ENCODE data around the gene TXK. TPM values are rescaled to one million over a fixed set of nuclear protein-coding genes. Genes with fewer than 3 reads are reported as not detected.

The TXK gene
- total RNA-seq, 2 experiments from 2014 or later = 67.0 to 69.9 TPM

DNA sequence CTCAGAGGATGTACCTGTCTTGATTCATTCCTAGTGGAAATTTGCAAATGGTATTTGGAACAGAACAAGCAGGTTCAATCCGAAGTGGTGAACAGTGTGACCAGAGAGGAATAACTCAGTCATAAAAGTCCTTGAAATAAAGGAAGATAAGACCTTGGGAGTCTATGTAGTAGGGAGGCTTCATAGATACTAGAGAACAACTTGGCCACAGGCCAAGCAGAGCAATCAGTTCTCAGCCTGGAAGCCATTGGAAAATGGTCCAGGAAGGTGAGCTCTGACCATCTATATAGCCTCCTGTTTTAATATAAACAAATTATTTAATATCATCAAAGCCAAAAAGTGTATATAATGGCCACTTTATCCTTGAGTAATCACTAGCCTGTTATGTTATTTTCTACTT is 11.3 kb downstream of the TXK start:
- no peak for DNase-seq
- TF ChIP-seq, protein P1, sequence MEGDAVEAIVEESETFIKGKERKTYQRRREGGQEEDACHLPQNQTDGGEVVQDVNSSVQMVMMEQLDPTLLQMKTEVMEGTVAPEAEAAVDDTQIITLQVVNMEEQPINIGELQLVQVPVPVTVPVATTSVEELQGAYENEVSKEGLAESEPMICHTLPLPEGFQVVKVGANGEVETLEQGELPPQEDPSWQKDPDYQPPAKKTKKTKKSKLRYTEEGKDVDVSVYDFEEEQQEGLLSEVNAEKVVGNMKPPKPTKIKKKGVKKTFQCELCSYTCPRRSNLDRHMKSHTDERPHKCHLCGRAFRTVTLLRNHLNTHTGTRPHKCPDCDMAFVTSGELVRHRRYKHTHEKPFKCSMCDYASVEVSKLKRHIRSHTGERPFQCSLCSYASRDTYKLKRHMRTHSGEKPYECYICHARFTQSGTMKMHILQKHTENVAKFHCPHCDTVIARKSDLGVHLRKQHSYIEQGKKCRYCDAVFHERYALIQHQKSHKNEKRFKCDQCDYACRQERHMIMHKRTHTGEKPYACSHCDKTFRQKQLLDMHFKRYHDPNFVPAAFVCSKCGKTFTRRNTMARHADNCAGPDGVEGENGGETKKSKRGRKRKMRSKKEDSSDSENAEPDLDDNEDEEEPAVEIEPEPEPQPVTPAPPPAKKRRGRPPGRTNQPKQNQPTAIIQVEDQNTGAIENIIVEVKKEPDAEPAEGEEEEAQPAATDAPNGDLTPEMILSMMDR (IDR thresholded peaks at IDR 0.05) = no peak
- Mint-ChIP-seq H3K9me3 (no peaks in the 10 kb centered on the region), H3K27ac (no peak overlapping the region), H3K27me3 (no peaks in the 10 kb centered on the region), H3K36me3 (ENCODE audit: low read depth) (peaks cover 50% of the 10 kb centered on the region), H3K4me3 (no peak overlapping the region), H3K4me1 (ENCODE audit: low read depth) (peaks cover 70% of the 10 kb centered on the region)
- peaks cover 29% of the 10 kb centered on the region for H3K36me3 ChIP-seq (ENCODE audit: insufficient read depth, low read length)
- no peaks in the 10 kb centered on the region for H3K9me3 ChIP-seq (ENCODE audit: control insufficient read depth in 1 of 2, insufficient read depth in 1 of 2, low read length in 2 of 2)
- no peak overlapping the region for H3K27ac ChIP-seq (ENCODE audit: low read depth in 1 of 2, low read length in 2 of 2)
- H3K27me3 ChIP-seq (ENCODE audit: control insufficient read depth in 1 of 2, insufficient read depth in 2 of 2, low read length in 2 of 2) = no peaks in the 10 kb centered on the region
- H3K4me3 ChIP-seq (ENCODE audit: low read length) = no peak overlapping the region
- H3K4me1 ChIP-seq (ENCODE audit: insufficient read depth, low read length) = peaks cover 64% of the 10 kb centered on the region
- ChIA-PET POLR2A (interaction anchor here (1.2 to 3.4 kb wide), 2 partner anchors 11 to 16 kb away, joined by 3 to 24 read pairs; partner anchors contain the start of gene TXK), CTCF (interaction anchor here (1.1 to 1.4 kb wide), 2 partner anchors 9 to 14 kb away, joined by 3 to 4 read pairs; no protein-coding TSS in a partner anchor)
- ATAC-seq (ENCODE audit: poor library complexity) = no peak
- intact Hi-C loops (cut with DNase I, micrococcal nuclease) = no loop called here

DNA sequence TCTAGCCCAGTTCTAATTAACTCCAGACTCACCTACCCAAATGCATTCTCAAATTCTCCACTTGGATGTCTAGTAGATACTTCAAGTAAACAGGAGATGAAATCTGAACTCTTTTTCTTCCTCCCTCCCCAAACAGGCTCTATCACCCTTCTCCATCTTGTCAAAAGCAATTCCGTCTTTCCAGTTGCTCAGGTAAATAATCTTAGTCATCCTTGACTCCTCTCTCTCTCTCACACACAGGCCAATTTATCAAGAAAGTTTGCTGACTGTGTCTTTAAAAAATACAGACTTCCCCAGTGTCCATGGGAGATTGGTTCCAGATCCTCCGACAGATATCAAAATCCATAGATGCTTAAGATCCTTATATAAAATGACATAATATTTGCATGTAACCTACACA is 12.9 kb downstream of the TXK start:
- CTCF ChIA-PET = no interaction called here
- H3K27me3 Mint-ChIP-seq = no peaks in the 10 kb centered on the region
- POLR2A ChIA-PET = no interaction called here

DNA sequence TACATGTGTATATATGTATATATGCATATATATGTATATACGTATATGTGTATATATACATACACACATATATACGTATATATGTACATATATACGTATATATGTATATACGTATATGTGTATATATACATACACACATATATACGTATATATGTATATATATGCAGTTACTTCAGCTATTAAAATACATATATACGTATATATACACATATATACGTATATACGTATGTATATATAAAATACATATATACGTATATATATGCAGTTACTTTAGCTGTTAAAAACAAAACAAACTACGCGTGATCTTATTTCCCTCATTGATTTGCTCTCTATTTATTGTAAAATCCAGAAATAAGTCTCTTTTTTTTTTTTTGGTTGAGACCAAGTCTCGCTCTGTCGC is 13.9 kb downstream of the TXK start:
- ChIA-PET CTCF (interaction anchor here (1.1 kb wide), 1 partner anchor 17 kb away, joined by 3 read pairs; no protein-coding TSS in a partner anchor), POLR2A (interaction anchor here (0.6 kb wide), 1 partner anchor 19 kb away, joined by 3 read pairs; no protein-coding TSS in a partner anchor)
- H3K27me3 Mint-ChIP-seq = no peaks in the 10 kb centered on the region
- no peaks in the 10 kb centered on the region for H3K9me3 Mint-ChIP-seq
- intact Hi-C loops (cut with DNase I, micrococcal nuclease) = no loop called here
- peaks cover 54% of the 10 kb centered on the region for H3K36me3 Mint-ChIP-seq (ENCODE audit: low read depth)
- ATAC-seq (ENCODE audit: poor library complexity) = no peak
- H3K36me3 ChIP-seq (ENCODE audit: insufficient read depth, low read length) = peaks cover 32% of the 10 kb centered on the region
- peaks cover 50% of the 10 kb centered on the region for H3K4me1 ChIP-seq (ENCODE audit: insufficient read depth, low read length)
- H3K27ac ChIP-seq (ENCODE audit: low read depth in 1 of 2, low read length in 2 of 2) = no peak overlapping the region
- DNase-seq = no peak
- no peak overlapping the region for H3K4me3 Mint-ChIP-seq
- H3K27ac Mint-ChIP-seq = no peak overlapping the region
- no peak overlapping the region for H3K4me3 ChIP-seq (ENCODE audit: low read length)
- TF ChIP-seq, protein P1 (IDR thresholded peaks at IDR 0.05) = no peak
- H3K9me3 ChIP-seq (ENCODE audit: control insufficient read depth in 1 of 2, insufficient read depth in 1 of 2, low read length in 2 of 2) = no peaks in the 10 kb centered on the region
- H3K4me1 Mint-ChIP-seq (ENCODE audit: low read depth) = peaks cover 64% of the 10 kb centered on the region
- H3K27me3 ChIP-seq (ENCODE audit: control insufficient read depth in 1 of 2, insufficient read depth in 2 of 2, low read length in 2 of 2) = no peaks in the 10 kb centered on the region

More for the DNA sequence above, 12.9 kb downstream of the TXK start:
- peaks cover 53% of the 10 kb centered on the region for H3K36me3 Mint-ChIP-seq (ENCODE audit: low read depth)
- no peaks in the 10 kb centered on the region for H3K9me3 ChIP-seq (ENCODE audit: control insufficient read depth in 1 of 2, insufficient read depth in 1 of 2, low read length in 2 of 2)
- no peak overlapping the region for H3K4me3 ChIP-seq (ENCODE audit: low read length)
- no peak overlapping the region for H3K27ac Mint-ChIP-seq
- ATAC-seq (ENCODE audit: poor library complexity) (no peak), DNase-seq (no peak)
- H3K4me1 Mint-ChIP-seq (ENCODE audit: low read depth) = peaks cover 68% of the 10 kb centered on the region
- TF ChIP-seq, protein P1 (IDR thresholded peaks at IDR 0.05) = no peak
- no peak overlapping the region for H3K27ac ChIP-seq (ENCODE audit: low read depth in 1 of 2, low read length in 2 of 2)
- peaks cover 57% of the 10 kb centered on the region for H3K4me1 ChIP-seq (ENCODE audit: insufficient read depth, low read length)
- H3K36me3 ChIP-seq (ENCODE audit: insufficient read depth, low read length) = peaks cover 32% of the 10 kb centered on the region
- H3K4me3 Mint-ChIP-seq = no peak overlapping the region
- no peaks in the 10 kb centered on the region for H3K9me3 Mint-ChIP-seq
- intact Hi-C loops (cut with DNase I, micrococcal nuclease) = no loop called here
- no peaks in the 10 kb centered on the region for H3K27me3 ChIP-seq (ENCODE audit: control insufficient read depth in 1 of 2, insufficient read depth in 2 of 2, low read length in 2 of 2)
